Measurements from ENCODE around the gene NEK7.

GRCh38 chr1:198360208-198360729 is 203.5 kb downstream of the NEK7 start:
- TF ChIP-seq POLR2AphosphoS5 (IDR thresholded peaks at IDR 0.05) (no peak), CTCF (IDR thresholded peaks at IDR 0.05) (no peak), POLR2A (IDR thresholded peaks at IDR 0.05) (no peak), EP300 (IDR thresholded peaks at IDR 0.05) (no peak)

Measured in suprapubic skin (tissue), 4 donors.